ENCODE measurements around the gene DCLK1.

GRCh38 chr13:35988648-35989081 lies 142.5 kb downstream of the DCLK1 start:
- TF ChIP-seq CTCF (IDR thresholded peaks at IDR 0.05) (no peak), POLR2A (IDR thresholded peaks at IDR 0.05) (no peak), POLR2AphosphoS5 (IDR thresholded peaks at IDR 0.05; ENCODE audit: insufficient read depth in 1 of 2, low read depth in 1 of 2) (no peak)

All from vagina (tissue), 2 donors.